Uterus (tissue), 4 donors: Measurements from ENCODE around the gene AUNIP. TPM values are rescaled to one million over a fixed set of nuclear protein-coding genes. Genes with fewer than 3 reads are reported as not detected.

Experiments used
- DNase-seq, 2 donors: peaks; one replicate each; pipeline ENCODE4 v3.0.0-alpha.2; 2019 to 2020
- H3K27ac ChIP-seq, 2 donors: fragments of 200-600 bp; sonication (generic); 1 replicate in 1 of 2; 2 replicates in 1 of 2; pipeline ENCODE4 v1.5.1; 2016 to 2018
- H3K27me3 ChIP-seq, 2 donors: fragments of 200-600 bp; sonication (generic); one replicate each; pipeline ENCODE4 v1.5.1; 2018 to 2019; ENCODE audit warnings: control low read depth in 1 of 2
- H3K36me3 ChIP-seq, 2 donors: fragments of 200-600 bp; sonication (generic); one replicate each; pipeline ENCODE4 v1.5.1; 2019; ENCODE audit warnings: control low read depth in 1 of 2
- H3K4me1 ChIP-seq, 2 donors: fragments of 200-600 bp; sonication (generic); one replicate each; pipeline ENCODE4 v1.5.1; 2018 to 2019; ENCODE audit warnings: control low read depth in 1 of 2
- H3K4me3 ChIP-seq, 2 donors: fragments of 200-600 bp; sonication (generic); 1 replicate in 1 of 2; 2 replicates in 1 of 2; pipeline ENCODE4 v1.5.1; 2018 to 2019; ENCODE audit warnings: mild to moderate bottlenecking in 1 of 2
- H3K9me3 ChIP-seq, 2 donors: fragments of 200-600 bp; sonication (generic); one replicate each; pipeline ENCODE4 v1.5.1; 2019; ENCODE audit warnings: control low read depth in 1 of 2
- POLR2A ChIP-seq, 2 donors: fragments of 450-650 bp; IDR thresholded peaks; one replicate each; pipeline ENCODE4 v1.6.1; 2016; ENCODE audit warnings: antibody characterized with exemption in 2 of 2, mild to moderate bottlenecking in 1 of 2, moderate library complexity in 1 of 2
- intact Hi-C: fragments of 100-400 bp; cut with DNase I; formaldehyde crosslinking; loops from one replicate; pipeline ENCODE4 v1.15.1; 2023; ENCODE audit warnings: low total_unique reads
- microRNA-seq: library from miRNA; unstranded; fragments of <30 nt; microRNA quantifications from one replicate; pipeline ENCODE4, GENCODE V29; 2016; ENCODE audit warnings: borderline microRNAs expressed, borderline replicate concordance
- small RNA-seq: library from RNA; depleted of rRNA; stranded (forward); fragments of <200 nt; gene quantifications from one replicate; pipeline ENCODE3, GENCODE V24; 2016
- total RNA-seq, 4 donors: library from RNA; depleted of rRNA in 3 of 4; stranded (reverse); fragments of >200 nt in 3 of 4; gene quantifications; one replicate each; pipeline versions ENCODE4 v1.1.0 to v1.2.4, GENCODE V29; 2014 to 2023
- TF ChIP-seq, protein P1 (sequence below), 4 experiments: fragments of 200-600 bp in 2 of 4; fragments of 450-650 bp in 2 of 4; sonication (generic) in 2 of 4; IDR thresholded peaks; one replicate each; pipeline ENCODE4 v1.5.1; 2016 to 2019; ENCODE audit warnings: antibody characterized with exemption in 4 of 4, mild to moderate bottlenecking in 2 of 4, moderate library complexity in 1 of 4
- donor health status: DM: yes; HTN: yes; CAD: no.

The AUNIP gene
- total RNA-seq, 4 donors from 2014 or later: 1.1 TPM; not detected in 3

DNA sequence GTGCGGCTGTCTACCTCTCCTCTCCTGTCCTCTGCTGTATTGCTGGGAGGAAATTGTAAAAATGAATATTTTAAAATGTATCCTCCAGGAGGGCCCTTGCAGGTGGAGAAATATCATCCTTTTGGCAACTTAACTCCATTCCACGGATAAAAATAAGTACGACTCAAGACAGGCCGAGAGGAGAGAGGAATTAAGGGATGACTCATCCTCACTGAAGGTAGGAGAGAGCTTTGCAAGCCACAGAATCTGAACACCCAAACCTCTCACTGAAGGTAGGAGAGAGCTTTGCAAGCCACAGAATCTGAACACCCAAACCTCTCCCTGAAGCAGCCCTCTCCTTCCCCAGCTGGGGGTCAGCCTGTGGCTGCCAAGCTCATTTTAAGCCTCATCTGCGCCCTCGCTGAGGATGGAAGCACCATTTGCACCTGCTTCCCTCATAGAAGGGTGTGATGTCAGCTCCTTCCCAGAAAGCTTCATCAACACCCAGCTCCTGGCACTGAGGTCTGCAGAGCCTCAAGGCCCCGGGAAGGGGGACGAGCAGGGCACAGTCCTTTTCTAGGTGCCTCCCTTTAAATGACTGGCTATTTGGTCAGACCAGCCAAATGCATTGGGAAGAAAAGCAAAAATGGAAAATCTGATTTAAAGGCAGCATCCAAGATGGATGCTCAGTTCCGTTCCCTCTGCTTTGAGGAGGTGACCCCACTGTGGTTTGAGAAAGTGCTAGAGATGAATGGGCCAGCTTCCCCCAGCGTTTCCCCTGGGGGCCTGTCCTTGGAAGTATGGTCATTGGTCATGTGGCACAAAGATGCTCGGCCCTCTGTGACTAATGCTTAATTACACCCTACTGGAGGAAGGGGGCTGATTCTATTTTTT lies 72.1 kb downstream of the AUNIP start:
- Histone ChIP-seq H3K9me3 (no peaks in the 10 kb centered on the region), H3K27me3 (no peaks in the 10 kb centered on the region), H3K27ac (peak overlapping the region; percentile 51 to 55), H3K36me3 (no peaks in the 10 kb centered on the region), H3K4me3 (no peak overlapping the region), H3K4me1 (peaks cover 0 to 10% of the 10 kb centered on the region in 2 donors)
- DNase-seq: no peak
- intact Hi-C loops: no loop called here
- TF ChIP-seq POLR2A (IDR thresholded peaks at IDR 0.05): no peak
- TF ChIP-seq, protein P1, sequence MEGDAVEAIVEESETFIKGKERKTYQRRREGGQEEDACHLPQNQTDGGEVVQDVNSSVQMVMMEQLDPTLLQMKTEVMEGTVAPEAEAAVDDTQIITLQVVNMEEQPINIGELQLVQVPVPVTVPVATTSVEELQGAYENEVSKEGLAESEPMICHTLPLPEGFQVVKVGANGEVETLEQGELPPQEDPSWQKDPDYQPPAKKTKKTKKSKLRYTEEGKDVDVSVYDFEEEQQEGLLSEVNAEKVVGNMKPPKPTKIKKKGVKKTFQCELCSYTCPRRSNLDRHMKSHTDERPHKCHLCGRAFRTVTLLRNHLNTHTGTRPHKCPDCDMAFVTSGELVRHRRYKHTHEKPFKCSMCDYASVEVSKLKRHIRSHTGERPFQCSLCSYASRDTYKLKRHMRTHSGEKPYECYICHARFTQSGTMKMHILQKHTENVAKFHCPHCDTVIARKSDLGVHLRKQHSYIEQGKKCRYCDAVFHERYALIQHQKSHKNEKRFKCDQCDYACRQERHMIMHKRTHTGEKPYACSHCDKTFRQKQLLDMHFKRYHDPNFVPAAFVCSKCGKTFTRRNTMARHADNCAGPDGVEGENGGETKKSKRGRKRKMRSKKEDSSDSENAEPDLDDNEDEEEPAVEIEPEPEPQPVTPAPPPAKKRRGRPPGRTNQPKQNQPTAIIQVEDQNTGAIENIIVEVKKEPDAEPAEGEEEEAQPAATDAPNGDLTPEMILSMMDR (IDR thresholded peaks at IDR 0.05): no peak

DNA sequence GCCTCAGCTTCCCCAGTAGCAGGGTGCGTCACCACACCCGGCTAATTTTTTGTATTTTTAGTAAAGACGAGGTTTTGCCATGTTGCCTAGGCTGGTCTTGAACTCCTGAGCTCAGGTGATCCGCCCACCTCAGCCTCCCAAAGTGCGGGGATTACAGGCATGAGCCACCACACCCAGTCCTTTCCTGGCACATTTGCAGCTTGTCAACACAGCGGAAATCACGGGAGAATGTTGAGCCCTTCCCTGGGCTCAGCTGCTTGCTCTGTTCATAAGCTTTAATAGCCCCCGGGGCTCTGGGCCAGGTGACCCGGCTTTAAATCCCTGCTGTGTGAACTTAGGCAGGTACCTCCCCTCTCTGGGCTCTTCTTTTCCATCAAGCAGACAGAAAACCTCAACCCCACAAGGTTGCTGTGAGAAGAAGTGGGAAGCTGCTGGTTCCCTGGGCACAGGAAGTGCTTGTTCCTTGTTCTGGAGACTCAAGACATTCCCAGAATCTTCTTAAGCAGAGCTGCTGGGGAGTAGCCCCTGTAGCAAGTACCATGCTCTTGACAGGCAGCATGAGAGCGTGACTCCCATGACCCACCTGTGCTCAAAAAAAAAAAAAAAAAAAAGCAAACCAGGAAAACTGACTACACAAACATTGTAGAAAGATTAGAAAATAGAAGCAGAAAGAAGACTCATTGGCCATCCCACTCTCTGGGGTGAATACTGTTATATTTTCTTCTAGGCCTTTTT lies 73.8 kb downstream of the AUNIP start:
- Histone ChIP-seq H3K27ac (peak overlapping the region in 1 of 2 donors; percentile 40), H3K27me3 (no peaks in the 10 kb centered on the region), H3K36me3 (no peaks in the 10 kb centered on the region), H3K9me3 (no peaks in the 10 kb centered on the region), H3K4me3 (no peak overlapping the region), H3K4me1 (peaks cover 0 to 15% of the 10 kb centered on the region in 2 donors)
- TF ChIP-seq POLR2A (IDR thresholded peaks at IDR 0.05): no peak
- TF ChIP-seq, protein P1 (IDR thresholded peaks at IDR 0.05): no peak
- intact Hi-C loops: no loop called here
- DNase-seq: no peak

DNA sequence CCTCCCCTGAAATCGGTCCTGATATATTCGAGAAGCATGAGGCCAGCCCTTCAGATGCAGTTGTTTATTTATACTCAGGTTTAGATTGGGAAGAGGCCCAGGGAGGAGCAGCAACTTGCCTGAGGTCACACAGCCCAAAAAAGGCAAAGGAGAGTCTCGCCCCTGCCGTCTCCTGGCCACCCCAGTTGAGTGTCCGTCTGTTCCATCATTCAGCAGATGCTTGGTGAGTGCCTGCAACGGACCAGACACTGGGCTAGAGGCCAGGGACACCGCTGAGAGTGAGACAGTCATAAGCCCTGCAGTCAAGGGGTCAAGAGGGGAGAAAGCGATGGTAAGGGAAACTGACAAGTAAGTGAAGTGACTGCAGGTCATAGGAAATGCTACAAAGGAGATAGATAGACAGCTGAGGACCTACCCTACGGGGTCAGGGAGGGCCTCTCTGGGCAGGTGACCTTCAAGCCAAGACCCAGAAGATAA lies 74.6 kb downstream of the AUNIP start:
- intact Hi-C loops: no loop called here
- Histone ChIP-seq H3K4me1 (peaks cover 0 to 17% of the 10 kb centered on the region in 2 donors), H3K27ac (no peak overlapping the region), H3K4me3 (no peak overlapping the region), H3K9me3 (no peaks in the 10 kb centered on the region), H3K36me3 (no peaks in the 10 kb centered on the region), H3K27me3 (no peaks in the 10 kb centered on the region)
- no peak for DNase-seq
- no peak for TF ChIP-seq POLR2A (IDR thresholded peaks at IDR 0.05)
- TF ChIP-seq, protein P1 (IDR thresholded peaks at IDR 0.05): no peak

Small RNAs within 50 kb of the gene (microRNA-seq; reads per million reads assigned to microRNA genes)
- 4.9 reads per million, percentile 3 among the genes with 10 or more reads in this experiment for gene MIR3917

Small RNAs within 50 kb of the gene (small RNA-seq; reads per million reads assigned to genes)
- gene AL033528.1: not detected
- not detected for gene RF00019
- not detected for gene SNRPFP2

Other genes starting within 250 kb of the AUNIP start
- gene MAN1C1, start 242.7 kb downstream of the AUNIP start, total RNA-seq: 10 to 100 TPM in 1 of 4 donors, 1 to 10 TPM in 3; 5.0 to 31.1 (median 7.9) TPM
- gene SELENON, start 59.3 kb downstream of the AUNIP start, total RNA-seq: 10 to 100 TPM in 2 of 4 donors, 1 to 10 TPM in 2; 9.0 to 94.0 (median 18.0) TPM
- gene MTFR1L, start 39.5 kb downstream of the AUNIP start, total RNA-seq: 100 to 1,000 TPM in 1 of 4 donors, 10 to 100 TPM in 3; 51.5 to 106 (median 63.7) TPM
- gene PAQR7, start 16.3 kb upstream of the AUNIP start, total RNA-seq: 10 to 100 TPM in 2 of 4 donors, 1 to 10 TPM in 2; 4.7 to 20.1 (median 9.9) TPM
- 100 to 1,000 TPM in 1 of 4 donors, 10 to 100 TPM in 3; 34.6 to 100 (median 78.2) TPM for gene STMN1, start 47.0 kb upstream of the AUNIP start, total RNA-seq
- gene PAFAH2, start 138.6 kb upstream of the AUNIP start, total RNA-seq: 10 to 100 TPM in 1 of 4 donors, 1 to 10 TPM in 3; 6.2 to 12.3 (median 9.2) TPM
- 1 to 10 TPM in 2 of 4 donors, under 1 TPM in 1, not detected in 1; 0.26 to 2.7 (median 1.7) TPM for gene EXTL1, start 162.3 kb upstream of the AUNIP start, total RNA-seq
- gene SLC30A2, start 186.7 kb upstream of the AUNIP start, total RNA-seq: under 1 TPM in 2 of 4 donors, not detected in 2; 0.07 to 0.49 TPM
- gene TRIM63, start 208.2 kb upstream of the AUNIP start, total RNA-seq: 1 to 10 TPM in 1 of 4 donors, under 1 TPM in 1, not detected in 2; 0.77 to 5.4 TPM